22Rv1 (cell line): ENCODE data around the gene SETDB2.

ENCODE experiments used
- H3K27ac ChIP-seq: fragments of 450-650 bp; 2 replicates; pipeline ENCODE4 v1.5.1; 2017
- ZFX ChIP-seq: fragments of 450-650 bp; IDR thresholded peaks from 2 replicates; pipeline ENCODE4 v1.6.1; 2017; ENCODE audit warnings: antibody characterized with exemption, borderline replicate concordance
- TF ChIP-seq, protein P1 (sequence below): fragments of 450-650 bp; IDR thresholded peaks from 2 replicates; pipeline ENCODE4 v1.5.1; 2017; ENCODE audit warnings: mild to moderate bottlenecking

Gene SETDB2

DNA sequence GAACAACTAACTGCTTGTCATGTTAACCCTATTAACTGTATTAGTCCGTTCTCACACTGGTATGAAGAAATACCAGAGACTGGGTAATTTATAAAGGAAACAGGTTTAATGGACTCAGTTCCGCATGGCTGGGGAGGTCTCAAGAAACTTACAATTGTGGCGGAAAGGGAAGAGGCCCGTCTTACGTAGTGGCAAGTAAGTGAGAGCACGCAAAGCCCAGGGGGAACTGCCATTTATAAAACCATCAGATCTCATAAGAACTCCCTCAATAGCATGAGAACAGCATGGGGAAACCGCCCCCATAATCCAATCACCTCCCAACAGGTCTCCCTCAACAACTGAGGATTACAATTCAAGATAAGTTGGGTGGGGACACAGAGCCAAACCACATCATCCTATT, 86.4 kb downstream of the SETDB2 start:
- no peak overlapping the region for H3K27ac ChIP-seq
- TF ChIP-seq, protein P1, sequence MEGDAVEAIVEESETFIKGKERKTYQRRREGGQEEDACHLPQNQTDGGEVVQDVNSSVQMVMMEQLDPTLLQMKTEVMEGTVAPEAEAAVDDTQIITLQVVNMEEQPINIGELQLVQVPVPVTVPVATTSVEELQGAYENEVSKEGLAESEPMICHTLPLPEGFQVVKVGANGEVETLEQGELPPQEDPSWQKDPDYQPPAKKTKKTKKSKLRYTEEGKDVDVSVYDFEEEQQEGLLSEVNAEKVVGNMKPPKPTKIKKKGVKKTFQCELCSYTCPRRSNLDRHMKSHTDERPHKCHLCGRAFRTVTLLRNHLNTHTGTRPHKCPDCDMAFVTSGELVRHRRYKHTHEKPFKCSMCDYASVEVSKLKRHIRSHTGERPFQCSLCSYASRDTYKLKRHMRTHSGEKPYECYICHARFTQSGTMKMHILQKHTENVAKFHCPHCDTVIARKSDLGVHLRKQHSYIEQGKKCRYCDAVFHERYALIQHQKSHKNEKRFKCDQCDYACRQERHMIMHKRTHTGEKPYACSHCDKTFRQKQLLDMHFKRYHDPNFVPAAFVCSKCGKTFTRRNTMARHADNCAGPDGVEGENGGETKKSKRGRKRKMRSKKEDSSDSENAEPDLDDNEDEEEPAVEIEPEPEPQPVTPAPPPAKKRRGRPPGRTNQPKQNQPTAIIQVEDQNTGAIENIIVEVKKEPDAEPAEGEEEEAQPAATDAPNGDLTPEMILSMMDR, result no peak
- TF ChIP-seq ZFX, result no peak

DNA sequence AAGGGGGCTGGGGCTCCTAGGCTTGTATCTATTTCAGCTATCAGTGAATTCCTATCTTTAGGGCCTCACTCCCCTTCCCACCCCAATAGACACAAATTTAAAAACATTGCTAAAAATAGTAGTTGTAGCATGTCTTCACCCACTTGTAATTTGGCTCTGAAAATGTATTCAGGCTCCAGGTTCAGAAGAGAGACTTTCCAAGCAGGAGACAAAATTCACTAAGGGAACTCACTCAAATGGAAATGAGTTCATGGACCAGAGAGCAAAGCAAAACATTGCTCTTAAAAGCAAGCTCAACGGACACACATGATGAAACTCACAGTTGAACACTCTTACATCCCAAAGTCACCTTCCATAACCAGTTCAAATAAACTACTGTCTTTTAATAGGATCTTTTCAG, 88.5 kb downstream of the SETDB2 start:
- no peak overlapping the region for H3K27ac ChIP-seq
- TF ChIP-seq, protein P1, result no peak
- no peak for TF ChIP-seq ZFX

DNA sequence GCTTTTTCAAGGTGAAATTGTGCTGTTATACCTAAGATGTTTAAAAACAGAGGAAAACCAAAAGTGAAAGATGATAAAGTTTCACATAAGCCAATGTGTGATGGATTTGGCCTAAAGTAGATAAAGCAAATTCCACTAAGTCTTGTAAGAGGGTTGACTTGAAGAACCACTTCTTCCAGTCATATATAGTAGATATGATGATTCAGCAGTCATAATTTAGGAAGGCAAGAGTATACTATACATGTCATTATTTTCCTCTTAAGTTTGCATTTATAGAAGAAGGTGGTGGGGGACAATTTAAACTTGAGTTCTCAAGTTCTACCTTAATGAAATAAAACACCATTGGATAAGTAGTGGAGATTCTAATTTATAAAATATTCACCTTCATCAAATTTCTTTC, 88.9 kb downstream of the SETDB2 start:
- no peak for TF ChIP-seq ZFX
- TF ChIP-seq, protein P1, result no peak

DNA sequence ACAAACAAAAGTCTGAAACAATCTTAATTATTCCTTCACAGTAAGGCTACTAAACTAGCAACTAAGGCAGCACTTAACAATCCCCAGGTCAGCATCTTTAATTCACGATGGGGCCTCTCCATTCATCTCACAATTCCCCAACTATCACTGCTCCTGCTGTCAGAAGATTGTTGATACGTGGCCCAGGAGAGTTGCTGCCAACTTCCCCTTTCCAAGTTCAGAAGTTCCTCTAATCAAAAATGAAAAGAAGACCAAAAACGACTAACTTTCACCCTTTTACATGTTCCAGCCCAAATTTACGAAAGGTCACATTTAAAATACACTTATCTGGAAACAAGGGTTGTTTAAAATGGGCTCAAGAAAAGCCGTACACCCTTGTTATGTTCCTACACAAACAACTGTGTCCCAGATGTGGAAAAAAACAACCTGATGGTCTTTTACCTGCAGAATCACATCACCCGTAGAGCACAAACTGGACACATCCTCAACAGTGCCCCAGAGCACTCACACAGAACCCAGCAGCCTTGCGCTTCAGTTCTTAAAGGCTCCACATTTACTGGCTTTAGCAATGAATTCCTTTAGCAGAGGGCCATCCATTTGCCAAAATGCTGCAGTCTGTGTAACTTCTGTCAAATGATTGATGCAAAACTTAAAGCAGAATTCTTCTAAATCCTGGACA, 89.7 kb downstream of the SETDB2 start:
- TF ChIP-seq ZFX, result no peak
- TF ChIP-seq, protein P1, result no peak
- no peak overlapping the region for H3K27ac ChIP-seq

More for the DNA sequence above, 88.9 kb downstream of the SETDB2 start:
- H3K27ac ChIP-seq, result no peak overlapping the region

DNA sequence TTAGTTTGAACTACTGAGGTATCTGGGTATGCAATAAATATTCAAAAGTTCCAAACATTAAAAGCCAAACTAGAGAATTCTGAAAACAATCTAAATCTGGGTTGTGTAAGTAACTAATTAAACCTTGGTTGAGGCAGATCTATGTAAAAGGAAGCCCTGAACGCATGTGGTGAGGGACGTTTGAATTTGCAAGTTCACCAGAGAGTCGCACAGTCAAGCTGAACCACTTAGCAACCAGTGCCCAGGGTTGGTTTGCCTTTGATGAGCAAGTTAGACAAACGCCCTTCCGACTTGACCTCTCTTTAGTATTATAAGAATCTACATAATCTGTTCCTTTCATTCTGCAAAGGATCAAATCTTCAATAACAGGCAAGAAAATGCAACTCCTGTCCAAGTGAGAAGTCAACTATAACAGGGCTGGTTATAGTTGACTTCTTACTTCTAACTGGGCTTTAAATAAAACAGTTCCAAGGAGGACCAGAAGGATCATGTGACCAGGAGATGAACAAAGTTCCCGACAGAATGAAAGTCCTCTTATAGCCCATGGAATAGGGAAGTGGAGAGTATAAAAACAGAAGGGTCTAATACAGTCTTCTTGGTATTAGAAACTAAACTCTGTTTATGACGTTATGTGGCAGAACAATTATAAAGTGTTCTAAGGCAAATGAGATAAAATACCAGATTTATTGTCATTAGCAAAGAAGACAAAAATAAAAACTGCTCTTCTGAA, 92.2 kb downstream of the SETDB2 start:
- TF ChIP-seq, protein P1, result no peak
- TF ChIP-seq ZFX, result no peak

DNA sequence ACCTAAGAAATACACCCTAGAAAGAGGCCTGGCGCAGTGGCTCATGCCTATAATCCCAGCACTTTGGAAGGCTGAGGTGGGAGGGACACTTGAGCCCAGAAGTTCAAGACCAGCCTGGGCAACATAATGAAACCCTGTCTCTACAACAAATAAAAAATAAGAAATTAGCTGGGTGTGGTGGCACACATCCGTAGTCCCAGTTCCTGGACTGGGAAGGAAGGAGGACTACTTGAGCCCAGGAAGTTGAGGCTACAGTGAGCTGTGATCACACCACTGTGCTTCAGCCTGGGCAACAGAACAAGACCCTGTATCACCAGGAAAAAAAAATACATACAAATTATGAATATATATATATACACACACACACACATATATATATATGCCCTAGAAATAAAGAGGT, 94.3 kb downstream of the SETDB2 start:
- no peak overlapping the region for H3K27ac ChIP-seq
- TF ChIP-seq, protein P1, result no peak
- TF ChIP-seq ZFX, result no peak

More for the DNA sequence above, 92.2 kb downstream of the SETDB2 start:
- no peak overlapping the region for H3K27ac ChIP-seq

DNA sequence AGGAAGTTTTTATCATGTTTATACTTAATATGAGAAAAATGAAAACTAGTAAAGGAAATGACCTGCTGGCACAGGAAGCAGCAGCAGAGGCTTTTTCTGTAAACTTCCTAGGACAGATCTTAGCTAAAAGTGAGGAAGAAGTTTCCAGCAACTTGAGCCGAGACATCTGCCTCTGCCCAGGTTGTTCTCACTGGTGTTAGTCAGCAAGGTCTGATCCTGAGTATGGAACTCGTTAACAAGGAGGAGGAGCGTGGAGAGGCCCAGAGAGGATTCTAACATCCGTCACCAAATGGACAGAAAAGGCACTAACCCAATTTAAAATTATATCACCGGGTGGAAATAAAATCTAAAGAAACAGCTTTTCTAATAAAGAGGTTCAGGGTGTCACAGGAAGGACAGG, 95.2 kb downstream of the SETDB2 start:
- TF ChIP-seq ZFX, result no peak
- TF ChIP-seq, protein P1, result no peak
- no peak overlapping the region for H3K27ac ChIP-seq
